NAMALWA (cell line): Measurements from ENCODE around the gene SGMS1.
"Not testable (repeated sequence)": the region's sequence is repeated elsewhere in the genome, so short reads cannot be mapped to it uniquely, and the experiment has no call there.

ENCODE experiments used
- DNase-seq: peaks from one replicate; pipeline ENCODE4 v3.0.0-alpha.2; 2015; ENCODE audit warnings: low spot score

Gene SGMS1

GRCh38 chr10:50582046-50582445 lies 41.7 kb downstream of the SGMS1 start:
- no peak for DNase-seq

GRCh38 chr10:50580262-50580891 lies 43.4 kb downstream of the SGMS1 start:
- no peak for DNase-seq

GRCh38 chr10:50579491-50580261 lies 44.1 kb downstream of the SGMS1 start:
- no peak for DNase-seq

GRCh38 chr10:50578949-50579348 lies 44.8 kb downstream of the SGMS1 start:
- no peak for DNase-seq

- peak; percentile 10 for DNase-seq
These were observed 45.9 kb downstream of the SGMS1 start for GRCh38 chr10:50577681-50578350.

GRCh38 chr10:50577010-50577409 lies 46.7 kb downstream of the SGMS1 start:
- no peak for DNase-seq

- DNase-seq = no peak
These were observed 47.4 kb downstream of the SGMS1 start for GRCh38 chr10:50576245-50576815.

- no peak for DNase-seq
These were observed 48.1 kb downstream of the SGMS1 start for GRCh38 chr10:50575477-50576244.

GRCh38 chr10:50574931-50575330 lies 48.8 kb downstream of the SGMS1 start:
- DNase-seq = no peak

- no peak for DNase-seq
These were observed 49.5 kb downstream of the SGMS1 start for GRCh38 chr10:50574305-50574704.

GRCh38 chr10:50572017-50572491 lies 51.7 kb downstream of the SGMS1 start:
- DNase-seq = no peak

GRCh38 chr10:50568750-50569149 lies 55.0 kb downstream of the SGMS1 start:
- DNase-seq = not testable (repeated sequence)

GRCh38 chr10:50567384-50567783 lies 56.4 kb downstream of the SGMS1 start:
- DNase-seq = no peak

- no peak for DNase-seq
These were observed 57.6 kb downstream of the SGMS1 start for GRCh38 chr10:50566150-50566549.

- DNase-seq = no peak
These were observed 58.3 kb downstream of the SGMS1 start for GRCh38 chr10:50565301-50566083.

- no peak for DNase-seq
These were observed 59.9 kb downstream of the SGMS1 start for GRCh38 chr10:50563906-50564305.

- DNase-seq = no peak
These were observed 61.9 kb downstream of the SGMS1 start for GRCh38 chr10:50561816-50562215.

- no peak for DNase-seq
These were observed 62.5 kb downstream of the SGMS1 start for GRCh38 chr10:50561266-50561665.

- no peak for DNase-seq
These were observed 63.4 kb downstream of the SGMS1 start for GRCh38 chr10:50560370-50560769.

GRCh38 chr10:50558371-50558770 lies 65.4 kb downstream of the SGMS1 start:
- no peak for DNase-seq

GRCh38 chr10:50557130-50557682 lies 66.5 kb downstream of the SGMS1 start:
- DNase-seq = no peak
